HG02678 (cell line): ENCODE measurements around the gene ZDHHC9.

ENCODE experiments used
- ATAC-seq: cut with Tn5 transposase; IDR thresholded peaks from one replicate; pipeline ENCODE4 v1.9.1; 2021; ENCODE audit warnings: mild to moderate bottlenecking, moderate library complexity; ENCODE audit not compliant: unreplicated experiment

Gene ZDHHC9

GRCh38 chrX:129823522-129823921, 20.2 kb downstream of the ZDHHC9 start:
- no peak for ATAC-seq

GRCh38 chrX:129823115-129823514, 20.6 kb downstream of the ZDHHC9 start:
- ATAC-seq = peak; percentile 51

- no peak for ATAC-seq
Observed at GRCh38 chrX:129818123-129818522, 25.6 kb downstream of the ZDHHC9 start.

- no peak for ATAC-seq
Observed at GRCh38 chrX:129813662-129814368, 29.9 kb downstream of the ZDHHC9 start.

GRCh38 chrX:129808829-129809796, 34.6 kb downstream of the ZDHHC9 start:
- ATAC-seq = no peak

GRCh38 chrX:129808158-129808828, 35.4 kb downstream of the ZDHHC9 start:
- no peak for ATAC-seq

- ATAC-seq = no peak
Observed at GRCh38 chrX:129804806-129805205, 38.9 kb downstream of the ZDHHC9 start.

- ATAC-seq = no peak
Observed at GRCh38 chrX:129802863-129803262, 40.8 kb downstream of the ZDHHC9 start.

GRCh38 chrX:129800186-129800585, 43.5 kb downstream of the ZDHHC9 start:
- no peak for ATAC-seq

GRCh38 chrX:129798888-129799287, 44.8 kb downstream of the ZDHHC9 start:
- no peak for ATAC-seq

- ATAC-seq = no peak
Observed at GRCh38 chrX:129798456-129798855, 45.2 kb downstream of the ZDHHC9 start.

GRCh38 chrX:129797251-129797906, 46.3 kb downstream of the ZDHHC9 start:
- no peak for ATAC-seq

- ATAC-seq = no peak
Observed at GRCh38 chrX:129795584-129795983, 48.1 kb downstream of the ZDHHC9 start.

GRCh38 chrX:129793604-129794191, 50.0 kb downstream of the ZDHHC9 start:
- ATAC-seq = no peak

- ATAC-seq = no peak
Observed at GRCh38 chrX:129792586-129793291, 50.9 kb downstream of the ZDHHC9 start.

- no peak for ATAC-seq
Observed at GRCh38 chrX:129791961-129792570, 51.6 kb downstream of the ZDHHC9 start.

GRCh38 chrX:129791336-129791735, 52.4 kb downstream of the ZDHHC9 start:
- ATAC-seq = no peak

- no peak for ATAC-seq
Observed at GRCh38 chrX:129790808-129791207, 52.9 kb downstream of the ZDHHC9 start.

GRCh38 chrX:129790146-129790545, 53.5 kb downstream of the ZDHHC9 start:
- ATAC-seq = no peak
